Common myeloid progenitor, CD34-positive (primary cell): ENCODE data around the gene GAK.

ENCODE experiments used
- CTCF ChIA-PET: fragments of 350-600 bp; sonication (Branson Sonifier 250); formaldehyde crosslinking; loops from one replicate; lab custom pipeline; 2021; ENCODE audit warnings: antibody characterized with exemption; lab: Charles Lee
- POLR2A ChIA-PET: fragments of 350-600 bp; sonication (Branson Sonifier 250); formaldehyde crosslinking; loops from one replicate; lab custom pipeline; 2021; ENCODE audit warnings: antibody characterized with exemption; lab: Charles Lee
- DNase-seq, 3 donors: peaks; one replicate each; pipeline versions ENCODE4 v3.0.0 to v3.0.0-alpha.2; 2013
- H3K27ac ChIP-seq, 2 experiments: 1 replicate in 1 of 2; 2 replicates in 1 of 2; pipeline ENCODE4 v1.7.0; 2013; ENCODE audit warnings: inconsistent platforms in 2 of 2, low read length in 2 of 2, mild to moderate bottlenecking in 2 of 2, low read depth in 1 of 2, moderate library complexity in 1 of 2; ENCODE audit not compliant: severe bottlenecking in 2 of 2, insufficient read depth in 1 of 2, poor library complexity in 1 of 2
- H3K27me3 ChIP-seq, 5 experiments: replicated peaks in 2 of 5; 1 replicate in 3 of 5; 2 replicates in 2 of 5; pipeline versions ENCODE4 v1.6.1 to v1.7.0; 2013; ENCODE audit warnings: low read length in 4 of 5, mild to moderate bottlenecking in 2 of 5, moderate library complexity in 2 of 5, inconsistent platforms in 1 of 5; ENCODE audit not compliant: insufficient read depth in 5 of 5, control insufficient read depth in 4 of 5
- H3K36me3 ChIP-seq, 4 experiments: 1 replicate in 2 of 4; 2 replicates in 2 of 4; pipeline versions ENCODE4 v1.6.1 to v1.7.0; 2013; ENCODE audit warnings: low read length in 3 of 4, control low read depth in 1 of 4, mild to moderate bottlenecking in 1 of 4; ENCODE audit not compliant: control insufficient read depth in 4 of 4, insufficient read depth in 4 of 4
- H3K4me1 ChIP-seq, 4 experiments: 1 replicate in 3 of 4; 2 replicates in 1 of 4; pipeline versions ENCODE4 v1.6.1 to v1.7.1; 2013; ENCODE audit warnings: low read length in 3 of 4, mild to moderate bottlenecking in 3 of 4, control low read depth in 1 of 4, inconsistent platforms in 1 of 4, moderate library complexity in 1 of 4; ENCODE audit not compliant: control insufficient read depth in 4 of 4, insufficient read depth in 4 of 4; ENCODE audit errors: control extremely low read depth in 1 of 4
- H3K4me3 ChIP-seq, 7 experiments: 1 replicate in 4 of 7; 2 replicates in 3 of 7; pipeline versions ENCODE4 v1.5.1 to v1.7.0; 2013; ENCODE audit warnings: mild to moderate bottlenecking in 7 of 7, low read length in 6 of 7, moderate library complexity in 6 of 7, inconsistent platforms in 2 of 7, low read depth in 2 of 7, control low read depth in 1 of 7; ENCODE audit not compliant: insufficient read depth in 4 of 7, control insufficient read depth in 1 of 7; ENCODE audit errors: extremely low read depth in 1 of 7
- H3K9me3 ChIP-seq, 5 experiments: 1 replicate in 4 of 5; 2 replicates in 1 of 5; pipeline versions ENCODE4 v1.6.1 to v1.7.1; 2013; ENCODE audit warnings: low read length in 4 of 5, mild to moderate bottlenecking in 2 of 5, inconsistent platforms in 1 of 5, low read depth in 1 of 5, moderate library complexity in 1 of 5; ENCODE audit not compliant: control insufficient read depth in 4 of 5, insufficient read depth in 2 of 5; ENCODE audit errors: control extremely low read depth in 1 of 5
- WGBS: methylation state at CpG from one replicate; pipeline ENCODE4 v1.1.5; 2013; ENCODE audit not compliant: insufficient coverage; 5-methylcytosine and 5-hydroxymethylcytosine counted together

The GAK gene

DNA sequence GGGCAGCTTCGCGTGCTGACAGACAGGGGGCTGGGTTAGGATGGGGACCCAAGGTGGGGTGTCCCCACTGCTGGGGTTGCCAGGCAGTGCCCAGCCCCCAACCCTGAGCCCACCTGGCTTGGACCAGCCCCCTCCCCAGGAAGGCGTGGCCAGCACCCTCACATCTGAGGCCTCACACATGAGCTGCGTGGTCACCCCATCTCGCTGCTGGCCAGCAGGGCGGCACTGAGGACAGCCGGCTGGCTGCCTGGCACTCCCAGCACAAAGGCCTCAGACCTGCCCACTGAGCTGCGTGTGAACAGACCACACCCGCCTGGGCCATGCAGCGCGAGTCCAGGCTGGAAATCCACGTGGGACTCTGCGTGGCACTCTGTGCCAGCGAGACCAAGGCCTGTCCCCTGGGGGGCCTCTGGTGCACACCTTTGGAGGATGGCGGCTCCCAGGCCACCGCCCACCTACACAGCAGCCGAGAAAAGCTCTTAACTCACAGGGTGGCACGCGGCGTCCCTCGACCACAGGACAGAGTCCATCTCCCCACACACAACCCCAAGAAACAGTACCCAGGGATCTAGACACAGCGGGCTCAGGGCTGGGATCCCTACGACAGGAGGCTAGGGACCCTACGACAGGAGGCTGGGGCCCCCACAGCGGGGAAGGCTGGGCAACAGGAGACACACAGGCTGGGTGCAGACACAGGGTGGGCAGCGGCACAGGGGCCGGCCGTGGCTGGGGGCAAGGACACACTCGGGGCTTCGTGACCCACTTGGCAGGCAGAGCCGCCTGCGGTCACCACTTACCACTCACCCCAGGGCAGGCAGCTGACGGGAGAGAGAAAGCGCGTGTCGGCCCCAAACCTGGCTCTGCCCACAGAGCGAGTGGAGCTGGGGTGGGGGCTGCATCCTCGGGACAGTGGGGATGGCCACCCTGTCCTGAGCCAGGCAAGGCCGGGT, 31.4 kb upstream of the GAK start:
- Histone ChIP-seq H3K27me3 (peaks cover 0 to 5% (median 0%) of the 10 kb centered on the region in 5 experiments), H3K27ac (no peak overlapping the region), H3K4me3 (no peak overlapping the region), H3K4me1 (peaks cover 0 to 5% (median 2%) of the 10 kb centered on the region in 4 experiments), H3K9me3 (no peaks in the 10 kb centered on the region), H3K36me3 (peaks cover 0 to 45% (median 24%) of the 10 kb centered on the region in 4 experiments)
- POLR2A ChIA-PET = no interaction called here
- DNase-seq = no peak
- CTCF ChIA-PET = interaction anchor here (0.8 kb wide), 1 partner anchor 25 kb away, joined by 3 read pairs; no protein-coding TSS in a partner anchor
- 98% methylated on average over 29 of the region's 39 CpGs for WGBS

DNA sequence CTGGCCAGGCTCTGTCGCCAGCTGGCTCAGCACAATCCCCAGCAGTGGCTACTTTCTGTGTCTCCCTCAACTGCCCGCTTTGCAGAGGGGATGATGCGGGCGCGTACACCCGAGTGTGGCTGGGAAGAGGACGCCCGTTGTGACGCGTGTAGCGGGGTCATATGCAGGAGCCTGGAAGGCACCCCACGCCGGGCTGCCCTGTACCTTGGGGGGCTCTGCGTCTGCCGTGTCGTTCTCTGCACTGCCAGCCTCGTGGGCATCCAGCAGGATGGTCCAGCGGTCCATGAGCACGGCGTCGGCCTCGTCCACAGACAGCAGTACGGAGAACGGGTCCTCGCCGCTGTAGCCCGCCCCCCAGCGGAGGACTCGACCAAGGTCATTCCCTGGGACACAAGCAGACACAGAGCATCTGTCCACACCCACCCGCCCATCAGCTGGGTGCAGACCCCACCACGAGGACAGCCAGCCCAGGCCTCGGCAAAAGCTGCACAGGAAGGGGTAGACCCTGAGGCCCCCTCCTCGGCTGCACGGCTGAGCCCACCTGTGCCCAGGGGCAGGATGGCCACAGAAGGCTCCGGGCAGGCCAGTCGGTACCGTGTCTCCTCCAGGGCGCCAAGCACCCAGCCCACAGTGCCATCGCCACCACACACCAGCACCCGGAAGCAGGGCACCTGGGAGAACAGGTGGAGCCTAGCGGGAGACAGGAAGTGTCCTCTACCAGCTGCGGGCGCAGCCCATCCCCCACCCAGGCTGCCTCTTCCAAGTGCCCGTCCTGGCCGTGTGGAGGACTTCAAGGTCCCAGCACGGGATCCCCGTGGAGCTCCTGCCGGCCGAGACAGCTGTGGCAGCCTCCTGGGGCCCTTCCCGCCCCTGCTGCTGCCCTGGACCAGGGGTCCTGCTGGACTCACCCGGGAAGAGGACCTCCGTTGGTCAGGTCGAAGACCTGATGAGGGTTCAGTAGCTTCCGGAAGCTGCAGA, 30.4 kb upstream of the GAK start:
- Histone ChIP-seq H3K36me3 (peaks cover 0 to 53% (median 30%) of the 10 kb centered on the region in 4 experiments), H3K4me3 (no peak overlapping the region), H3K27ac (no peak overlapping the region), H3K27me3 (peaks cover 0 to 2% (median 0%) of the 10 kb centered on the region in 5 experiments), H3K9me3 (no peaks in the 10 kb centered on the region), H3K4me1 (no peaks in the 10 kb centered on the region)
- DNase-seq = no peak
- WGBS = 97% methylated on average over 49 of the region's 54 CpGs
- POLR2A ChIA-PET = no interaction called here
- CTCF ChIA-PET = interaction anchor here (0.8 kb wide), 1 partner anchor 24 kb away, joined by 3 read pairs; no protein-coding TSS in a partner anchor

DNA sequence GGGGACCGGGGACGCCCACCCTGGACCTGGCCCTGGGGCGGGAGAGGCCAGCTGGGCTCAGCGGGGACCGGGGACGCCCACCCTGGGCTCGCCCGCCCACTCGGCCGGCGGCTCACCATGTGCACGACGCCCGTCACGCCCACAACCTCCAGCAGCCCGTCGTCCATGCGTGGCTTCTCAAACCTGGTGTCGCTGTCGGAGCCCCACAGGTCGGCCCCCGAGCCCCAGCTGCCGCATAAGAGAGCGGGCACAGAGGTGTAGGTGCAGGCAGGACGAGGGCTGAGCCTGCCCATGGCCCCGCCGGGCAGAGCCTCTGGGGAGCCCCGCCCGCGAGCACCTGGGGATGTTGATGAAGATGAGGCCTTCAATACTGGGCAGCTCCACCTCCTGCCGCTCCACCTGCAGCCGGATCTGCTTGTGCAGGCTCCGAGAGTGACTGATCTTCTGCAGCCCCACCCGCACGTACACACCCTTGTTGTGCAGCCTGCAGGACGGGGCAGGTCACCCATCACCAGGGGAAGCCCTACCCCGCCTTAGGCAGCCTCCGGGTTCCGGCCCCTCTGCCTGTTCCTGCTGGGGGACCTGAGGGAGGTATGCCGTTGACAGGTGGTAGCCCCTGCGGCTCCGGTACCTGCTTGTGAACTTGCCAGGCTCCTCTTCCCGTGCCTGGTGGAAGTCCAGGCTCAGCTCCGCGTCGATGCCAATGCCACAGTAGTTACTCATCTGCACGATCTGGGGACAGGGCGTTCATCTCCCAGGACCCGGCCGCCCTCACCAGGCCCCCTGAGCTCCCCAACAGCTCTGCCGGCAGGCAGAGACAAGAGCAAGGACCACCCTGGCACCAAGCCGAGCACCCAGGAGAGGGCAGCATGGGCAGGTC, 29.5 kb upstream of the GAK start:
- Histone ChIP-seq H3K27ac (no peak overlapping the region), H3K36me3 (peaks cover 0 to 52% (median 32%) of the 10 kb centered on the region in 4 experiments), H3K4me1 (no peaks in the 10 kb centered on the region), H3K4me3 (no peak overlapping the region), H3K27me3 (no peaks in the 10 kb centered on the region), H3K9me3 (no peaks in the 10 kb centered on the region)
- 98% methylated on average over 43 of the region's 52 CpGs for WGBS
- POLR2A ChIA-PET = no interaction called here
- no peak for DNase-seq
- CTCF ChIA-PET = no interaction called here

DNA sequence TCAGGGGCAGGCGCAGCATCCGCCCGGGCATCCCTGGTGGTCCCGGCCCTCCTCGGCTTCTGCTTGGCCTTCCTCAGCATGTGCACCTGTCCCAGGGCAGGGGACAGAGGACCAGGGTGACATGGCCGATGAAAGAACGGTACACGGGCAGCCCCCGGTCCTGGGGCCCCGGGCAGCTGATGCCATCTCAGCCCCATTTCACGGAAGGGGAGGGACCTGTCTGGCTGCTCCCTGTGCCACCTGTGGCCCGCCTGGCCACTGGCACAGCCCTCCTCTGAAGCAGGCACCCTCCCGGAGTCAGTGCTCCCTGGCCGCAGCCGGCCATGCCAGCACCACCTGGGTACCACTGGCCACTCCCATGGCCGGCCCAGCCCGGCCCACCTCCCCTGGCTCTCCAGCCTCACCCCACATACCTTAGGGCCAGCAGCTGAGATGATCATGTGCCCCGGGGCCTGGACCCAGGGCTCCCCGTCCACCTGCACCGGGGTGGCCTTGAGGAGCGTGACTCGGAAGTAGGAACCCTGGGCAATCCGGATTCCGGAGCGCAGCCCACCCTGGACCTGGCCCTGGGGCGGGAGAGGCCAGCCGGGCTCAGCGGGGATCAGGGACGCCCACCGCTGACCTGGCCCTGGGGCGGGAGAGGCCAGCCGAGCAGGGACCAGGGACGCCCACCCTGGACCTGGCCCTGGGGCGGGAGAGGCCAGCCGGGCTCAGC, 28.7 kb upstream of the GAK start:
- H3K27me3 ChIP-seq = no peaks in the 10 kb centered on the region
- ChIA-PET CTCF (interaction anchor here (1.5 kb wide), 1 partner anchor 22 kb away, joined by 3 read pairs; no protein-coding TSS in a partner anchor), POLR2A (no interaction called here)
- H3K36me3 ChIP-seq = peaks cover 0 to 46% (median 29%) of the 10 kb centered on the region in 4 experiments
- no peaks in the 10 kb centered on the region for H3K4me1 ChIP-seq
- H3K27ac ChIP-seq = no peak overlapping the region
- DNase-seq = no peak
- H3K9me3 ChIP-seq = no peaks in the 10 kb centered on the region
- no peak overlapping the region for H3K4me3 ChIP-seq
- WGBS = 97% methylated on average over 31 of the region's 35 CpGs

DNA sequence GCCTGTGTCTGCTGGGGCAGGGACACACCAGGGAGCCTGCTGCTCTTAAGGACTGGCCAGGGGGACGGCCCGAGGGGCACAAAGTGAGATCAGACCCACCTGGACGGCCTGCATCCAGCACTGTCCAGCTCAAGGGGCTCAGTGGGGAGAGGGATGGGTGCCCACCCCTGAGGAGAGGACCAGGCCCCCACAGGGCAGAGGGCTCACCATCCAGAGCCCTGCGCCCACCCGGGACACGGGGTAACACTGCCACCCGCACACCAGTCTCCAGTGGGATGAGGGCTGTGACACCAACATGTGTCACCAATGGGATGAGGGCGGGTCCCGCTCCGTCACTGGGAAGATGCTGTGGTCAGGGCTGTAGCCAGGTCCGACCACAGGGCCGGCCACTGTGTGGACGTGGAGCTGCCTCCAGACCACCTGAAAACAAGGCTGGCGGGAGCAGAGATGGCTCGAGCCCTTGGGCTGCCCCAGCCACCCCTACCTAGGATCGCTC, 28.1 kb upstream of the GAK start:
- Histone ChIP-seq H3K4me3 (no peak overlapping the region), H3K27me3 (no peaks in the 10 kb centered on the region), H3K36me3 (peaks cover 0 to 44% (median 29%) of the 10 kb centered on the region in 4 experiments), H3K27ac (no peak overlapping the region), H3K9me3 (no peaks in the 10 kb centered on the region), H3K4me1 (no peaks in the 10 kb centered on the region)
- POLR2A ChIA-PET = no interaction called here
- no peak for DNase-seq
- CTCF ChIA-PET = interaction anchor here (1.5 kb wide), 1 partner anchor 22 kb away, joined by 3 read pairs; no protein-coding TSS in a partner anchor
- WGBS = 86% methylated on average over 16 of the region's 16 CpGs
